DND-41 (cell line): ENCODE data around the gene APOM.

Source experiments
- ATAC-seq: fragments of 200-7000 bp; cut with Tn5 transposase; 3 replicates; pipeline ENCODE4 v1.9.1; 2021; ENCODE audit warnings: low read depth; ENCODE audit not compliant: insufficient read depth
- DNase-seq: peaks from one replicate; pipeline ENCODE4 v3.0.0-alpha.2; 2020
- H2AFZ ChIP-seq: 2 replicates; pipeline ENCODE4 v1.6.0; 2012; ENCODE audit warnings: low read depth, low read length
- H3K27ac ChIP-seq: 2 replicates; pipeline ENCODE4 v1.5.1; 2012; ENCODE audit warnings: low read length, inconsistent platforms
- H3K27me3 ChIP-seq: fragments of 200-600 bp; sonication (generic); 2 replicates; pipeline ENCODE4 v1.6.0; 2012; ENCODE audit warnings: low read length, mild to moderate bottlenecking, inconsistent platforms; ENCODE audit not compliant: insufficient read depth, poor library complexity
- H3K36me3 ChIP-seq: 2 replicates; pipeline ENCODE4 v1.5.1; 2012; ENCODE audit warnings: low read length, inconsistent platforms; ENCODE audit not compliant: insufficient read depth
- H3K4me1 ChIP-seq: 2 replicates; pipeline ENCODE4 v1.5.1; 2012; ENCODE audit warnings: mild to moderate bottlenecking, low read length; ENCODE audit not compliant: insufficient read depth
- H3K4me2 ChIP-seq: 2 replicates; pipeline ENCODE4 v1.6.0; 2012; ENCODE audit warnings: mild to moderate bottlenecking, moderate library complexity, low read length, inconsistent platforms; ENCODE audit not compliant: insufficient read depth
- H3K4me3 ChIP-seq, 2 experiments: fragments of 200-600 bp in 1 of 2; shearing (Covaris generic) in 1 of 2; 2 replicates each; pipeline ENCODE4 v1.5.1; 2012 to 2016; ENCODE audit warnings: inconsistent platforms in 2 of 2, low read length in 2 of 2, mild to moderate bottlenecking in 2 of 2, low read depth in 1 of 2, moderate library complexity in 1 of 2
- H3K79me2 ChIP-seq: 2 replicates; pipeline ENCODE4 v1.6.0; 2012; ENCODE audit warnings: low read length, inconsistent platforms; ENCODE audit not compliant: insufficient read depth
- H3K9ac ChIP-seq: 2 replicates; pipeline ENCODE4 v1.6.0; 2012; ENCODE audit warnings: low read depth, mild to moderate bottlenecking, inconsistent platforms, low read length, moderate library complexity
- H3K9me3 ChIP-seq: 2 replicates; pipeline ENCODE4 v1.5.1; 2012; ENCODE audit warnings: low read length, moderate library complexity, mild to moderate bottlenecking, inconsistent platforms; ENCODE audit not compliant: insufficient read depth, severe bottlenecking
- H4K20me1 ChIP-seq: 2 replicates; pipeline ENCODE4 v1.6.0; 2012; ENCODE audit warnings: low read length; ENCODE audit not compliant: insufficient read depth
- EZH2 ChIP-seq: IDR thresholded peaks from 3 replicates; pipeline ENCODE4 v1.6.1; 2012; ENCODE audit warnings: borderline replicate concordance, low read depth, mild to moderate bottlenecking, moderate library complexity, low read length, inconsistent platforms; ENCODE audit not compliant: severe bottlenecking
- TF ChIP-seq, protein P1 (sequence below): IDR thresholded peaks from 2 replicates; pipeline ENCODE4 v1.5.1; 2012; ENCODE audit warnings: borderline replicate concordance, low read length, moderate library complexity, mild to moderate bottlenecking; ENCODE audit not compliant: poor library complexity, severe bottlenecking; ENCODE audit errors: extremely low read depth

APOM gene

DNA sequence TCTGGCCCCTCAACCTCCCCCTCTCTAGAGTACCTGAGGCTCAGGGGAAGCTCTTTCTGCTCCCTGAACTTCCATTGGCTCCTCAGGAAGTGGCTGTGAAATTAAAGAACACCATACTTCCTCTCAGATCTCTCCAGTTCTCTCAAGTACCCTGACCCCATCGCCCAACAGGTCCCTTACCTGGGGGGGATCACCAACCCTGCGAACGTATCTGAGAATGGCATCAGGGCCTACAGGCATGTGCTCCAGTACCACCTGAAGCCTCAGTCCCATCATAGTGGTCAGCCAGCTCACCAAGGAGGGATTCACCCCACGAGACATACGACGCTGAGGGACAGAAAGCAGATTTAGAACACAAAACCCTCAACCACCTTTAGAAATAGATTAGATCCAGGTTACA, 15.1 kb upstream of the APOM start:
- DNase-seq (no peak), ATAC-seq (no peak)
- Histone ChIP-seq H3K9ac (no peak overlapping the region), H3K27ac (no peak overlapping the region), H3K36me3 (peaks cover 93% of the 10 kb centered on the region), H3K79me2 (peaks cover 12% of the 10 kb centered on the region; the same call in 1 of the 2 replicates), H3K4me1 (no peaks in the 10 kb centered on the region), H3K9me3 (no peaks in the 10 kb centered on the region), H3K4me3 (no peak overlapping the region), H3K4me2 (no peak overlapping the region), H4K20me1 (peaks cover 37% of the 10 kb centered on the region), H3K27me3 (no peaks in the 10 kb centered on the region), H2AFZ (no peak overlapping the region)
- TF ChIP-seq EZH2: no peak
- TF ChIP-seq, protein P1, sequence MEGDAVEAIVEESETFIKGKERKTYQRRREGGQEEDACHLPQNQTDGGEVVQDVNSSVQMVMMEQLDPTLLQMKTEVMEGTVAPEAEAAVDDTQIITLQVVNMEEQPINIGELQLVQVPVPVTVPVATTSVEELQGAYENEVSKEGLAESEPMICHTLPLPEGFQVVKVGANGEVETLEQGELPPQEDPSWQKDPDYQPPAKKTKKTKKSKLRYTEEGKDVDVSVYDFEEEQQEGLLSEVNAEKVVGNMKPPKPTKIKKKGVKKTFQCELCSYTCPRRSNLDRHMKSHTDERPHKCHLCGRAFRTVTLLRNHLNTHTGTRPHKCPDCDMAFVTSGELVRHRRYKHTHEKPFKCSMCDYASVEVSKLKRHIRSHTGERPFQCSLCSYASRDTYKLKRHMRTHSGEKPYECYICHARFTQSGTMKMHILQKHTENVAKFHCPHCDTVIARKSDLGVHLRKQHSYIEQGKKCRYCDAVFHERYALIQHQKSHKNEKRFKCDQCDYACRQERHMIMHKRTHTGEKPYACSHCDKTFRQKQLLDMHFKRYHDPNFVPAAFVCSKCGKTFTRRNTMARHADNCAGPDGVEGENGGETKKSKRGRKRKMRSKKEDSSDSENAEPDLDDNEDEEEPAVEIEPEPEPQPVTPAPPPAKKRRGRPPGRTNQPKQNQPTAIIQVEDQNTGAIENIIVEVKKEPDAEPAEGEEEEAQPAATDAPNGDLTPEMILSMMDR: no peak

- H2AFZ ChIP-seq: no peak overlapping the region
- H3K4me2 ChIP-seq: no peak overlapping the region
- H4K20me1 ChIP-seq: peaks cover 30% of the 10 kb centered on the region
- H3K36me3 ChIP-seq: peaks cover 93% of the 10 kb centered on the region
- ATAC-seq (no peak), DNase-seq (no peak)
- H3K27ac ChIP-seq: no peak overlapping the region
- H3K4me3 ChIP-seq: no peak overlapping the region
- H3K9ac ChIP-seq: no peak overlapping the region
- H3K79me2 ChIP-seq: peaks cover 12% of the 10 kb centered on the region; the same call in 1 of the 2 replicates
- no peaks in the 10 kb centered on the region for H3K4me1 ChIP-seq
- H3K9me3 ChIP-seq: no peaks in the 10 kb centered on the region
- no peaks in the 10 kb centered on the region for H3K27me3 ChIP-seq
- TF ChIP-seq, protein P1: no peak
- TF ChIP-seq EZH2: no peak
Observed at GRCh38 chr6:31641370-31641769, 14.3 kb upstream of the APOM start.

GRCh38 chr6:31642798-31643570, 12.7 kb upstream of the APOM start:
- H3K36me3 ChIP-seq: peaks cover 92% of the 10 kb centered on the region

More at GRCh38 chr6:31642798-31643570, 12.7 kb upstream of the APOM start:
- Histone ChIP-seq H2AFZ (no peak overlapping the region), H3K9me3 (no peaks in the 10 kb centered on the region), H3K79me2 (peaks cover 22% of the 10 kb centered on the region), H3K9ac (no peak overlapping the region), H3K4me1 (no peaks in the 10 kb centered on the region), H3K27ac (no peak overlapping the region), H3K4me3 (no peak overlapping the region), H3K27me3 (no peaks in the 10 kb centered on the region), H4K20me1 (peaks cover 23% of the 10 kb centered on the region), H3K4me2 (no peak overlapping the region)
- no peak for TF ChIP-seq EZH2
- TF ChIP-seq, protein P1: no peak
- no peak for ATAC-seq
- no peak for DNase-seq
